ENCODE results near the gene SYNDIG1. TPM values are rescaled to one million over a fixed set of nuclear protein-coding genes. Genes with fewer than 3 reads are reported as not detected.

Gene SYNDIG1
- total and polyA plus RNA-seq, 2 of the 4 experiments (the other 2 are of a cell fraction), result not detected

DNA sequence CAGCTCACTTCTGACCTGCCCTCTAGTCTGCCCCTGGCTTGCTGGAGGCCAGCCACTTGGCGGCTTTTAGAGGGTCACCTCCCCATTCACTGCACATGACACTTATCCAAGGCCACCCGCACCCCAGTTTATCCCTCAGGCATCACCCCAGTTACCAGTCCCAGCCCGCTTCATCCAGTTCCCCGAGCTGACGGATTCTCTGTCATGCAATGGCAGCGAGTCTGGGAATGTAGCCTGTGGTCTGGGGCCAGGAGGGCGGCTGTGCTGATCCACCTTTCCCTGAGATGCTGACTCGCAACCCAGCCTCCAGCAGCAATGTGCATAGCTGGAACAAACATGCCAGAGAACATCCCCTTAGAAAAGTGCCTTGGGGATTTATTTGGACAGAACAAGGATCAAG, 25.8 kb downstream of the SYNDIG1 start:
- no peak for ATAC-seq (ENCODE audit: low read depth)

More for the DNA sequence above, 25.8 kb downstream of the SYNDIG1 start:
- H3K4me1 ChIP-seq (ENCODE audit: control insufficient read depth, insufficient read depth, low read length), result no peaks in the 10 kb centered on the region
- no peaks in the 10 kb centered on the region for H3K36me3 ChIP-seq (ENCODE audit: control insufficient read depth, insufficient read depth, low read length)
- H2BK5ac ChIP-seq (ENCODE audit: low read depth, low read length, poor library complexity, severe bottlenecking), result no peak overlapping the region
- no TSS peak for BruUV-seq (replicated peaks)
- H4K91ac ChIP-seq (ENCODE audit: insufficient read depth, low read depth, low read length), result no peak overlapping the region
- H3K79me1 ChIP-seq (ENCODE audit: low read depth in 1 of 2, low read length in 2 of 2), result no peaks in the 10 kb centered on the region
- CTCF ChIA-PET, result no interaction called here
- no peak overlapping the region for H3K23ac ChIP-seq (ENCODE audit: low read depth, low read length)
- H3K56ac ChIP-seq (ENCODE audit: extremely low read depth, insufficient read depth, low read length), result no peak overlapping the region
- in situ Hi-C loops (cut with MboI; ENCODE audit: low sequenced_read_pairs), result no loop called here
- no peak overlapping the region for H3K27ac ChIP-seq (ENCODE audit: insufficient read depth, low read length)
- TF ChIP-seq NFE2L2 (IDR thresholded peaks at IDR 0.05; ENCODE audit: low read depth, low read length) (no peak), MXI1 (IDR thresholded peaks at IDR 0.05; ENCODE audit: borderline replicate concordance, low read depth, low read length) (no peak), MAZ (IDR thresholded peaks at IDR 0.05; ENCODE audit: borderline replicate concordance, low read depth, low read length) (no peak), SMC3 (IDR thresholded peaks at IDR 0.05; ENCODE audit: low read depth, low read length) (no peak), RCOR1 (IDR thresholded peaks at IDR 0.05; ENCODE audit: insufficient replicate concordance, low read length) (no peak), MAFK (IDR thresholded peaks at IDR 0.05; ENCODE audit: low read depth, low read length) (no peak), POLR2A (IDR thresholded peaks at IDR 0.05; ENCODE audit: low read depth, low read length) (no peak), RFX5 (IDR thresholded peaks at IDR 0.05; ENCODE audit: low read depth, low read length) (no peak), FOS (IDR thresholded peaks at IDR 0.05; ENCODE audit: low read depth, low read length) (no peak)
- TF ChIP-seq, protein P1, sequence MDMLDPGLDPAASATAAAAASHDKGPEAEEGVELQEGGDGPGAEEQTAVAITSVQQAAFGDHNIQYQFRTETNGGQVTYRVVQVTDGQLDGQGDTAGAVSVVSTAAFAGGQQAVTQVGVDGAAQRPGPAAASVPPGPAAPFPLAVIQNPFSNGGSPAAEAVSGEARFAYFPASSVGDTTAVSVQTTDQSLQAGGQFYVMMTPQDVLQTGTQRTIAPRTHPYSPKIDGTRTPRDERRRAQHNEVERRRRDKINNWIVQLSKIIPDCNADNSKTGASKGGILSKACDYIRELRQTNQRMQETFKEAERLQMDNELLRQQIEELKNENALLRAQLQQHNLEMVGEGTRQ (IDR thresholded peaks at IDR 0.05; ENCODE audit: low read depth, low read length), result no peak
- TF ChIP-seq, protein P2, sequence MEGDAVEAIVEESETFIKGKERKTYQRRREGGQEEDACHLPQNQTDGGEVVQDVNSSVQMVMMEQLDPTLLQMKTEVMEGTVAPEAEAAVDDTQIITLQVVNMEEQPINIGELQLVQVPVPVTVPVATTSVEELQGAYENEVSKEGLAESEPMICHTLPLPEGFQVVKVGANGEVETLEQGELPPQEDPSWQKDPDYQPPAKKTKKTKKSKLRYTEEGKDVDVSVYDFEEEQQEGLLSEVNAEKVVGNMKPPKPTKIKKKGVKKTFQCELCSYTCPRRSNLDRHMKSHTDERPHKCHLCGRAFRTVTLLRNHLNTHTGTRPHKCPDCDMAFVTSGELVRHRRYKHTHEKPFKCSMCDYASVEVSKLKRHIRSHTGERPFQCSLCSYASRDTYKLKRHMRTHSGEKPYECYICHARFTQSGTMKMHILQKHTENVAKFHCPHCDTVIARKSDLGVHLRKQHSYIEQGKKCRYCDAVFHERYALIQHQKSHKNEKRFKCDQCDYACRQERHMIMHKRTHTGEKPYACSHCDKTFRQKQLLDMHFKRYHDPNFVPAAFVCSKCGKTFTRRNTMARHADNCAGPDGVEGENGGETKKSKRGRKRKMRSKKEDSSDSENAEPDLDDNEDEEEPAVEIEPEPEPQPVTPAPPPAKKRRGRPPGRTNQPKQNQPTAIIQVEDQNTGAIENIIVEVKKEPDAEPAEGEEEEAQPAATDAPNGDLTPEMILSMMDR (conservative IDR thresholded peaks at IDR 0.05; ENCODE audit: low read depth, low read length), result no peak
- H3K18ac ChIP-seq (ENCODE audit: low read depth, low read length), result no peak overlapping the region
- H3K4ac ChIP-seq (ENCODE audit: low read depth, low read length), result no peak overlapping the region
- peaks cover 3% of the 10 kb centered on the region; the same call in 1 of the 2 replicates for H3K9me1 ChIP-seq (ENCODE audit: insufficient read depth, low read length)
- H2AFZ ChIP-seq (replicated peaks; ENCODE audit: low read length, poor library complexity), result no peak overlapping the region
- intact Hi-C loops (cut with micrococcal nuclease), result no loop called here
- no peak overlapping the region for H4K8ac ChIP-seq (ENCODE audit: low read depth in 2 of 2, low read length in 2 of 2)
- H3K9ac ChIP-seq (ENCODE audit: low read depth, low read length), result no peak overlapping the region
- H3K4me3 ChIP-seq (ENCODE audit: insufficient read depth, low read depth, low read length), result no peak overlapping the region
- dilution Hi-C loops (cut with HindIII; ENCODE audit: low sequenced_read_pairs, unreplicated experiment), result no loop called here
- 60% methylated on average over 2 of the region's 8 CpGs; no CpG with 5 or more reads in 1 of the 2 experiments for WGBS, 2 experiments (ENCODE audit: extremely low coverage in 2 of 2, insufficient read length in 1 of 2)
- no peak overlapping the region for H2BK120ac ChIP-seq (ENCODE audit: low read depth, low read length)
- no peak overlapping the region for H2BK15ac ChIP-seq (ENCODE audit: low read depth, low read length)
- POLR2A ChIA-PET (ENCODE audit: unreplicated experiment), result no interaction called here
- no peak overlapping the region for H3K14ac ChIP-seq (replicated peaks; ENCODE audit: low read depth, low read length)
- H3K27me3 ChIP-seq (ENCODE audit: control insufficient read depth, insufficient read depth, low read length), result no peaks in the 10 kb centered on the region
- no peak overlapping the region for H2BK20ac ChIP-seq (ENCODE audit: low read depth, low read length)
- H2AK5ac ChIP-seq (ENCODE audit: low read depth, low read length), result no peak overlapping the region
- no peaks in the 10 kb centered on the region for H4K20me1 ChIP-seq (ENCODE audit: insufficient read depth, low read length)
- no peak overlapping the region for H3K4me2 ChIP-seq (ENCODE audit: low read depth, low read length)
- H3K9me3 ChIP-seq (ENCODE audit: control insufficient read depth, insufficient read depth, low read length), result no peaks in the 10 kb centered on the region
- no peak for DNase-seq
- no peak overlapping the region for H2AK9ac ChIP-seq (replicated peaks; ENCODE audit: low read depth, low read length, poor library complexity)
- no peak overlapping the region for H4K5ac ChIP-seq (ENCODE audit: low read depth, low read length)

All from IMR-90 (cell line).